Measurements from ENCODE around the gene ZNF154.
"Not testable (repeated sequence)": the region's sequence is repeated elsewhere in the genome, so short reads cannot be mapped to it uniquely, and the experiment has no call there.

ZNF154 gene

DNA sequence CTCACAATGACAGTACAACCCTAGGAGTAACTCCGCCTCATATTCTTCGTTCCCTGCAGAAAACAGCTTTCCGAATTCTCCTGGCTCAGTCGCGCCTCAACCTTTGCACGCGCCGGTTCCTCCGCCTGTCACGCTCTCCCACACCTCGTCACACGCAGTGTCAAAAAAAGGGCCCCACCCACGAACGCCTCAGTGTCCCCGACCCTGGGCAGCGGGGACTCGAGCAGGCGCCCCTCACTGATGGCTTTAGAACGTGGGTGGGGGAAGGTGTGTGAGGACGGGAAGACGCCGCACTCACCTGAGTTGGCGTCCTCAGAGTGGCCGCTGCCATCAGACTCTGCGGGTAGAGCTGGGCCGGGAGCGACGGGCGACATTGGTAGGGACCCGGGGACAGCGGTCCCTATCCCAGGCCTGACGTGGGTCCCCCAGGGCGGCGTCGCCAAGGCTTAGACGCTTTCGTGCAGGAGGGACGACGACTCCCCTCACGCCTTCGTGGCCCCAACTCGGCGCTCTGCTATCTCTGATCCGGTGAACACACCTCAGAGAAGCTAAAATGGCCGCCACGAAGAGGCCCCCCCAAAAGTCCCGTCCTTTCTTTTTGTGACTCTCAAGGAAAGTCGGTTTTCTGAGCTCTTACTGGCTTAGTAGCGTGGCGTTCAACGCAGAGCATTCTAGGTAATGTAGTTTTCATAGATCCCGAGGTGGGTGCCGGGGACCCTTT lies at the start of gene ZNF154:
Gene ZNF154, minus strand, starts transcription at position 564 of the 721 bp plus-strand sequence. Its CDS starts 233 bp downstream, at position 331.
- DNase-seq: peak; percentile 37 to 72

DNA sequence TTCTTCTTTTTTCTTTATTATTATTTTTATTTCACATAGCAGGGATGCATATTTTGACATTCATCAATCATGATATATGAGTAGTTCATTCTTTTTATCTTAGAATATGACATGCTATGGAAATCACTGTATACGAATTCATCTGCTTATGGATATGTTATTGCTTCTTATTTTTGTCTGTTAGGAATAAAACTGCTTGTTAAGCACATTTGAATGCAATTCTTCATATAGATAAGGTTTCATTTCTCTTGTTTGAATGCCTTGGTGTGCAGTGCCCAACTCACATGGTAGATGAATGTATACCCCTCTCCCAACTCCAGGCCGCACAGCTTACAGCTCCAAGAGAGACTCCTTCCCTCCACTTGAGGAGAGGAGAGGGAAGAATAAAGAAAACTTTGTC lies 48.9 kb upstream of the ZNF154 start:
- no peak for DNase-seq

DNA sequence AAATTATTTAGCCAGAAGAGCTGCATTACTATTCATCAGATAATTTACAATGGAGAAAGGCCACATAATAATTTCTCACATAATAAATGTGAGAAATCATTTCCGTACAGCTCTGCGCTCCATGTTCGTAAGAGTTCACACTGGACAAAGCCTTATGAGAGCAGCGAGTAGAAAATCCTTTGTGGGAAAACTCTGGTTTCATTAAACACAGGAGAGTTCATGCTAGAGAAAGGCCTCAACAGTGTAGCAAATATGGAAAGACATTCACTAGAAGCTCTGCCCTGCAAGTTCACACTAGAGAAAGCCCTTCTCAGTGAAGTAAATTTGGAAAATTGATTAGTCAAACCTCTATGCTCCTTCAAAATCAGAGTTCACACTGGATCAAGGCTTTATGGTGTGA lies 46.0 kb upstream of the ZNF154 start:
- no peak for DNase-seq

DNA sequence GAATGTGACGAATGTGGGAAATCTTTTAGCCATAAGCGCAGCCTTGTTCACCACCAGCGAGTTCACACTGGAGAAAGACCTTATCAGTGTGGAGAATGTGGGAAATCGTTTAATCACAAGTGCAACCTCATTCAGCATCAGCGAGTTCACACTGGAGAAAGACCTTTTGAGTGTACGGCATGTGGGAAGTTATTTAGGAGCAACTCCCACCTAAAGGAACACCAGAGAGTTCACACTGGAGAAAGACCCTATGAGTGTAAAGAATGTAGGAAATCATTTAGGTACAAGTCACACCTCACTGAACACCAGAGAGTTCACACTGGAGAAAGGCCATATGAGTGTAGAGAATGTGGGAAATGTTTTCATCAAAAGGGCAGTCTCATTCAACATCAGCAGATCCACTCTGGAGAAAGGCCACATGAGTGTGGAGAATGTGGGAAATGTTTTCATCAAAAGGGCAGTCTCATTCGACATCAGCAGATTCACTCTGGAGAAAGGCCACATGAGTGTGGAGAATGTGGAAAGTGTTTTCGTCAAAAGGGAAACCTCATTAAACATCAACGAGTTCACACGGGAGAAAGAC lies 45.2 kb upstream of the ZNF154 start:
- no peak for DNase-seq

DNA sequence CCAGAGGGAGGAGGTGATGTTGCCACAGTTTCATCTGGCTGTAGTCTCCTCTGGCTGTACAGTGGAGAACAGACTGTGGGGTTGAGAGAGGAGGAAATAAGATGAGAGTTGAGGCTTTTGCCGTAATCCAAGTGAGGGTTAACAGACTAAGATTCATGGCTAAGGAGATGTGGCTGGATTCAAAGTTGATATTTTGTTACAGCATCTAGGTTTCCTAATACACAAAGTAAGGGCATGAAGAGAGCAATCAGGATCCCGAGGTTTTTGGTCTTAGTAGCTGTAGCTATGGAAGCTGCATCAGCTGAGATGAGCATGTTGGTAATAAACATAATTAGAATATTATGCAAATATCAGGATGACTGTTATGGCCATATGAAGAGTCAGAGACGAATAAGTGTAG lies 39.0 kb upstream of the ZNF154 start:
- DNase-seq: no peak

DNA sequence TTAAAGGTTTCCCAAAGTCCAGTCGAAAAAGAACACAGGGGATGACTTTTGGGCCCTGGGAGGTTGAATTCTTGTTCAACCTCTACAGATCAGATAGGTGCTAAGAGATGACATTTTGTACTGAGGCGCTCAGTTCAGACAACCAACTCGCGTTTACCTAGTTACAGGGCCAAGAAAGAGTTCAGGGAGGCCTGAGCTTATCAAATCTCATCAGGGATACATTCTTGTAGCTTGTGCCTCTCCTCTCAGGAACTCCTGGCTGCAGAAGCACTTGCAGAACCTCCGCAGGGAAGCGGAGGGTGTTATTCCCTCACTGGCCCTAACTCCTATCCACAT lies 38.4 kb upstream of the ZNF154 start:
- no peak for DNase-seq

DNA sequence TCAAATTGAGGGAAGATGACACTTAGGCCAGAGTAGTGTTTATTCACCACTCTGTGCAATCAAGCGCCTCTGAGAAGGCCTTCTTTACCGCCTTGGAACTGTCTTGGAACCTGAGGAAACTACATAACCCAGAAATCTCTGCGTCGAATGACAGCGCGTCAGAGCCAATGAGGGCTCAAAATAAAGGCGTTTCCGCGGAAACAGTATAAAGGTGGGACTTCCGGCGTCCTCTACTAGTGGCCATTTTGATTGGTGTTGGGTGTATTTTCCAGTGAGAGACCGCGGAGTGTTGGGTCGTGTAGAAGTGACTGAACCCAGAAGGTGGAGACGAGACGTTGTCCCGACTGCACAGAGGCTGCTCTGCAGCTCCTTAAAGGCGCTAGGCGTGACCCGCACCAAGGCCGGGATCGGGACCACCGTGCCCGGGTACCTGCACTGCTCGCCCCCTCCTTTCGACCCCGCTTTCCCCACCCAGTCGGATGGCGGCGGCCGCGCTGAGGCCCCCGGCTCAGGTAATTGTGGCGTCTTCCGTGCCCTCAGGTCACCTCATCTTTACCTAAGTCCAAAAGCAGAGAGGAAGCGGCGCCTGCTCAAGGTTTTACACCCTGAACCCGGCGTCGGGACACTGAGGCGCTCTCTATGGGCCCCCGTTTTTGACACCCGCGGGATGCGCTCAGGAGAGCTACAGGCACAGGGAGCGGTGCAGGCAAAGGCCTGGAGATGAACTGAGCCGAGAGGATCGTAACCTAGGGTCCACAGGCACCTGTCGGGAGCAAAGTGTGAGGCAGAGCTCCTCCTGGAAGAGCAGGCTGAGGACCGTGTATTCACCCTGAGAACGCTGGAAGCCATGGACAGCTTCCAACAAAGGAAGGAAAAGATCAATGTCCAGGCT lies 37.8 kb upstream of the ZNF154 start, which contains the start of gene ZNF776:
Gene ZNF776, plus strand, starts transcription at position 236 of the 892 bp plus-strand sequence. Its CDS starts 244 bp downstream, at position 480.
- peak; percentile 86 to 92 for DNase-seq

DNA sequence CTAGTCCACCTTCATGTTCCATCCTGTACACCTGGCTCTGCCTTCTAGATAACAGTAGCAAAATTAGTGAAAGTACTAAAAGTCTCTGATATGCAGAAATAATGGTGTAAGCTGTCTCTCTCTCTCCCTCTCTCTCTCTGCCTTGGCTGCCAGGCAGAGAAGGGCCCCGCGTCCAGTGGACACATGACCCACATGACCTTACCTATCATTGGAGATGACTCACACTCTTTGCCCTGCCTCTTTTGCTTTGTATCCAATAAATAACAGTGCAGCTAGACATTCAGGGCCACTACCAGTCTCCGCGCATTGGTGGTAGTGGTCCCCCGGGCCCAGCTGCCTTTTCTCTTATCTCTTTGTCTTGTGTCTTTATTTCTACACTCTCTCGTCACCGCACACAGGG lies 29.8 kb upstream of the ZNF154 start:
- not testable (repeated sequence) for DNase-seq

DNA sequence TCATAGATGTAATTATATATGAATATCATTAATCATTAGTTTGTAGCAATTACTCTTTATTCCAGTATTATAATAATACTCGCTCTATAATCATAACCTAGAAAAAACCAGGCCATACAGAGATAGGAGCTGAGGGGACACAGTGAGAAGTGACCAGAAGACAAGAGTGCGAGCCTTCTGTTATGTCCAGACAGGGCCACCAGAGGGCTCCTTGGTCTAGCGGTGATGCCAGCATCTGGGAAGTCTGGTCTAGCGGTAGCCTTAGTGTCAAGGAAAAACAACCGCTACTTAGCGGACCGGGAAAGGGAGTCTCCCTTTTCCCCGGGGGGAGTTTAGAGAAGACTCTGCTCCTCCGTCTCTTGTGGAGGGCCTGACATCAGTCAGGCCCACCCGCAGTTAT lies 29.3 kb upstream of the ZNF154 start:
- peak in 1 of 2 experiments; percentile 22 for DNase-seq

DNA sequence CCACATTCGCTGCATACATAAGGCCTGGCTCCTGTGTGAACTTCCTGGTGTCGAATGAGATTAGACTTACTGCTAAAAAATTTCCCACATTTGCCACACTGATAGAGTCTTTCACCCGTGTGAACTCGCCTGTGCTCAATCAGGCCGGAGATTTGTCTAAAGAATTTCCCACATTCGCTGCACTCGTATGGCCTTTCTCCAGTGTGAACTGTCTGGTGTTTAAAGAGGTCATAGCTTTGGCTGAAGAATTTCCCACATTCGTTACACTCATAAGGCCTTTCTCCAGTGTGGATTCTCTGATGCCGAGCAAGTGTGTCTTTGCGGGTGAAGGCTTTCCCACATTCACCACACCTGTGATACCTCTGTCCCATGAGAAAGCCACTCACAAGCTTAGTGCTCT lies 11.9 kb upstream of the ZNF154 start:
- no peak for DNase-seq

DNA sequence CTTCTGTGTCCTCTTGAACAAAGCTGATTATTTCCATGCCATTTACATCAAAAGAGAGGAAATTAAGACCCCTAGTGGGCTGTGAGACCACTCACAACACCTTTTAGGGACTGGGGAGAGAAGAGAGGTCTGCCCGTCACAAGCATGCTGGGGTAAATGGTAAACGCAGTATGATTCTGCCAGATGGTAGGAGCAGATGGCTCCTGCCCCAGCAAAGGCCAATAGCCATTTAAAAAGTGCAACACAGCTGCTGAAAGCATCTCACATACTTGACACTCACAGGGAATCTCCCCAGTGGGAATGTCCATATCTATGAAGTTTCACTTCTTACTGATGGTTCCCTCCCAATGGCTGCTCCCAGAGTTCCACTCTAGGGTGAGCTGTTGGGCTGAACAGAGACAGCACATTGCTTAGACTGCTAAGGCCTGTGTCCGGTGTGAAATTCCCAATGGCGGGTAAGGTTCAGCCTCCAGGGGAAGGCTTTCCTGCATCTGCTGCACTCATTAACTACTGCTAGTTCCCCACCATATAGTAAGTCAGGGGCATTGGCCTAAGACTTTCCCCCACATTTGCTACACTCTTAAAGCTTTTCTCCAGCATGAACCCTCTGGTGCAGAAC lies 11.0 kb upstream of the ZNF154 start:
- DNase-seq: no peak

DNA sequence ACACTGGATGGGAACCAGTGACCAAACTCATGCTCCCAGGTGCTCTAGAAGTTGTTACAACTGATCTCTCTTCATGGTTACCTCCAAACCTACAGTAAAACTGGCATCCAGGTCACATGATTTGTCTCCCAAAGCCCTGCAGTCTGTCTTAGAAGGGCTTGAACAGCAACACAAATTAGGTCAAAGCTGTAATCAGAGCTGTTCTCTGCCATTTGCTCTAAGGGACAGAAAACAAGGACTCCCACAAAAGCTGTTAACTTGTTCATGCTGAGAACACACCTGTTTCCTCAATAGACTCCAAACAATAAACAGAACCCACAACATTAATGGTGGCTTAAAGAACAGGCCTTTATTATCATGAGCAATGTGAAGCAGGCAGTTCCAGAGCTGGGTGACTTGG lies 10.4 kb upstream of the ZNF154 start:
- DNase-seq: no peak

DNA sequence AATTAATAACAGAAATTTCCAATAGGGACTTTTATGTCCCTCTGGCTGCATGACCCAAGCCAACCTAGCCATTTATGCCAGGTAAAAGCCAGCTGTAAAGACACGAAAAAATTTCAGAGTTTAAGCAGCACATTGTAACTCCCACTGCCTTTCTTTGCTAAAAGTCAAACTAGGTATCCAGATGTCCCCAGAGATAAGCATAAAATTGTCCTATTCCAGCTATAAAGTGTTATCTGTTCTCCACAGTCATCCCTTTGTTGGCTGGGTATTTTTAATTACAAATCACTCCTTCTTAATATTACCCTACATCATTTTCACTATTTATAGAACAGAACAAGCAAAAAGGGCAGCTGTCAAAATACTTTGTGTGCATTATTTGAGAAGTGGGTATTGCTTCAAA lies 3.2 kb upstream of the ZNF154 start:
- no peak for DNase-seq

DNA sequence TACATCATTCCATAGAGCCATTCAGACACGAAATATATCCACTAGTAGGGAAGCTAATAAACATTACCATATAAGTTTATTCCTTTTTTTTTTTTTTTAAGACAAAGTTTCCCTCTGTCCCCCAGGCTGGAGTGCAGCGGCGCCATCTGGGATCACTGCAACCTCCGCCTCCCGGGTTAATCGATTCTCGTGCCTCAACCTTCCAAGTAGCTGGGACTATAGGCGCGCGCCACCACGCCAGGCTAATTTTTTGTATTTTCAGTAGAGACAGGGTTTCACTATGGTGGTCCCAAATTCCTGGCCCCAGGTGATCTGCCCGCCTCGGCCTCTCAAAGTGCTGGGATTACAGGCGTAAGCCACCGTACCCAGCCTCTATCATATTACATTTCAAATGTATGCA lies 612 bp upstream of the ZNF154 start:
- no peak for DNase-seq

DNA sequence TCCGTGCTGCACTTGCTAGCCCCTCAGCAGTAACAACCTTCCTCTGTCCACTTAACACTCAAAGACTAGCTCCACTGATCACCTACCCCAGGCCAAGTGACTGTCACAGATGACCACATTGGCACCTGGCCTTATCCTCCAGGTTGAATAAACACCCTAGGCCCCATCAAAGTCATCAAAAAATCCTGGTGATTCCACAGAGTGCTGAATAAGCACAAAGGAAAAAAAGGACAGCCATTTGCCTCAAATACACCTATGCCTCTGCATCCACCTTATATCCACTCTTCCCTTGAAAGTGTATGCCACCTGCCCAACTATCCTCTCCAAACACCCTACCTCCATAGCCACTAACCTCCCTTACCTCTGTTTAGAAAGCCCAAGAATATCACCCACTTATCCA lies 2.7 kb downstream of the ZNF154 start:
- no peak for DNase-seq

DNA sequence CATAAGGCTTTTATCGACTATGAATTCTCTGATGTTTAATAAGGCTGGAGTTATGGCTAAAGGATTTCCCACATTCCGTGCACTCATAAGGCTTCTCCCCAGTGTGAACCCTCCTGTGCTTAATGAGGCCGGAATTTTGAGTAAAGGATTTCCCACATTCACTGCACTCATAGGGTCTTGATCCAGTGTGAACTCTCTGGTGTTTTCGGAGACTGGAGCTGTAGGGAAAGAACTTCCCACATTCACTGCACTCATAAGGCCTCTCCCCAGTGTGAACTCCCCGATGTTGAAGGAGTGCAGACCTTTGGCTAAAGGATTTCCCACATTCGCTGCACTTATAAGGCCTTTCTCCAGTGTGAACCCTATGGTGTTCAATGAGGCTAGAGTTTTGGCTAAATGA lies 7.4 kb downstream of the ZNF154 start:
- no peak for DNase-seq

DNA sequence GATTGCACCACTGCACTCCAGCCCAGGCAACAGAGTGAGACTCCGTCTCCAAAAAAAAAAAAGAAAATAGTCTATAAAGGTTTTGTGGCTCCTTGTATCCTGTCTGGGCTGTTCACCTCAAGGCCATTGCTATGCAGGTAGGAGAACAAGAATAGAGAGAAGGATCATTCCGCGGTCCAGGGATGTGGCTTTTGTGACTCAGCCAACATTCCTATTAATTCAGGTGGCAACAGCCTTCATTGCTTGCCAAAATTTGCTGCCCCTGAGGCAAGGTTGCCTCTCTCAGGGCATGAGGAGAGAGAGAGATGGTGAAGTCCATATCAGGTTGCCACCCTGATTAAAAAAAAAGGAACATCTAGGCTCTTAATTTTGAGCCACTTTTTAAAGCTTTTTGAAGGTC lies 19.3 kb downstream of the ZNF154 start:
- no peak for DNase-seq

DNA sequence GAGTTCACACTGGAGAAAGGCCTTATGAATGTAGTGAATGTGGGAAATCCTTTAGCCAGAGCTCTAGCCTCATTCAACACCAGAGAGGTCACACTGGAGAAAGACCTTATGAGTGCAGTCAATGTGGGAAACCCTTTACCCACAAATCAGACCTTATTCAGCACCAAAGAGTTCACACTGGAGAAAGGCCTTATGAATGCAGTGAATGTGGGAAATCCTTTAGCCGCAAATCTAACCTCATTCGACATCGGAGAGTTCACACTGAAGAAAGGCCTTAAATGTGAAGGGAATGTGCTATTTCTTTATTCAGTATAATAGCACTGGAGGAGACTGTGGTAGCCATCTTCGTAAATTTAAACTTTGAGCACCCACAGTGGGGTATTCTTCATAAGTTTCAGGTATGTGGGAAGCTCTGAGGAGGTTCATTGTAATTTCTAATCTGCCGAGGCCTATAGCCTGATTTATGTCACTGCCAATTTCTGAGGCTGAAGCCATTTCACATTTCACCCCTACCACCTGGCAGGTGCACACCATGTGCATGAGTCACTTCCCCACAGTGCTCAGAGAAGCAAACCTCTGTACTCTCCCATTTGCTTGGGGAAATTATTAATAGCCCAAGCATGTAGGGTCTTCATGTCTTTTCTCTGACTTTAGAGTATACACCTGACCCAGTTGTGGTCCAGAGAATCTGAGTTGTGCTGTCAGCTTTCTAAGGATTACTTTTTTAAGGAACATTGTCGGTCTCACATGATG lies 20.8 kb downstream of the ZNF154 start:
- no peak for DNase-seq

DNA sequence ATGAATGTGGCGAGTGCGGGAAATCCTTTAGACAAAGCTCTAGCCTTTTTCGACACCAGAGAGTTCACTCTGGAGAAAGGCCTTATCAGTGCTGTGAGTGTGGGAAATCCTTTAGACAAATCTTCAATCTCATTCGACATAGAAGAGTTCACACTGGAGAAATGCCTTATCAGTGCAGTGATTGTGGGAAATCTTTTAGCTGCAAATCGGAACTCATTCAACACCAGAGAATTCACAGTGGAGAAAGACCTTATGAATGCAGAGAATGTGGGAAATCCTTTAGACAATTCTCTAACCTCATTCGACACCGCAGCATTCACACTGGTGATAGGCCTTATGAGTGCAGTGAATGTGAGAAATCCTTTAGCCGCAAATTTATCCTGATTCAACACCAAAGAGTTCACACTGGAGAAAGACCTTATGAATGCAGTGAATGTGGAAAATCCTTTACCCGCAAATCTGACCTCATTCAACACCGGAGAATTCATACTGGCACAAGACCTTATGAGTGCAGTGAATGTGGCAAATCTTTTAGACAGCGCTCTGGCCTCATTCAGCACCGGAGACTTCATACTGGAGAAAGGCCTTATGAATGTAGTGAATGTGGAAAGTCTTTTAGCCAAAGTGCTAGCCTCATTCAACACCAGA lies 21.5 kb downstream of the ZNF154 start:
- no peak for DNase-seq

DNA sequence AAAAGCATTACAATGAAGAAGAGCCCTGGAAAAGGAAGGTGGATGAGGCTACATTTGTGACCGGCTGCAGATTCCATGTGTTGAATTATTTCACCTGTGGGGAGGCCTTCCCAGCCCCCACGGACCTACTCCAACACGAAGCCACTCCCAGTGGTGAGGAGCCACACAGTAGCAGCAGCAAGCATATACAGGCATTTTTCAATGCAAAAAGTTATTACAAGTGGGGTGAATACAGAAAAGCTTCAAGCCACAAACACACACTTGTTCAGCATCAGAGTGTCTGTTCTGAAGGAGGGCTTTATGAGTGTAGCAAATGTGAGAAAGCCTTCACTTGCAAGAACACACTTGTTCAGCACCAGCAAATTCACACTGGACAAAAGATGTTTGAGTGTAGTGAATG lies 22.3 kb downstream of the ZNF154 start:
- DNase-seq: no peak

DNA sequence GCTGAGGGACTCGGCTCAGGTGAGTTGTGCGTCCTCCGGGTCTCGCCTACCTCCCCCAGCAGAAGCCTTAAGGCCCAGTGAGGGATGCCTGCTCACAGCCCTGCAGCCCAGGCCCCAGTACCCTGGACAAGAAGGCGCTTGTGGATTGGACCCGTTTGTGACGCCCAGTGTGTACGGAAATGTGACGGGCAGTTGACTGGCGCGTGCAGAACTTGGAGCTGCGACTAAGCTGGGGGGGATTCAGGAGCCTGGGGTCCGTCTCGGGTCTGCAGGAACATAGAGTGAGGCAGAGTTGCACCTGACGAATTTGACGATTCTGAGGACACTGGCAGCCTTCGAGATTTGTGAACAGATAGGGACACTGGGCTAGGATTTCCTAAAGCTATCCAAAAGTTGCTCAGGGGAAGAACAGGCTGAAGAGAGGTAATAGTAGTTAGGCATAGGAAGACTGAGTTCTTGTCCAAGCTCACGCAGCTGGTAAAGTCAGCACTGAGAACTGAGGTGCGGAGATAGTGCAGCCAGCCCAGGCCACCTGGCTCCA lies 26.7 kb downstream of the ZNF154 start:
- DNase-seq: no peak

DNA sequence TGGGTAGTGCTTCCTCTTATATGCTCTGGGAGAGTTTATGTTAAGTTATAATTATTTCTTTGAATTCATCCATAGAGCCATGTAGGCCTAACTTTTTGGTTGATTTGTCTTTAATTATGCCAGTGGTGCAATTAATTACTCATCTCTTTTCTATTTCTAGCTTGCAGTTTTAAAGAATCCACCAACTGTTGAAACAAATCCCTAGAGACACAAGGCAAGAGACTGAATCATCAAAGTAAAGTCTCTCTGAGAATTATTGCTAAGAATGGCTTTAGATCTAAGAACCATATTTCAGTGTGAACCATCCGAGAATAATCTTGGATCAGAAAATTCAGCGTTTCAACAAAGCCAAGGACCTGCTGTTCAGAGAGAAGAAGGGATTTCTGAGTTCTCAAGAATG lies 33.1 kb downstream of the ZNF154 start:
- DNase-seq: no peak
